ENCODE results near the gene DPP6. TPM values are rescaled to one million over a fixed set of nuclear protein-coding genes. Genes with fewer than 3 reads are reported as not detected.
A peak's percentile ranks its signal among the peaks of the same experiment; 100 is the strongest.
"Not testable (repeated sequence)": the region's sequence is repeated elsewhere in the genome, so short reads cannot be mapped to it uniquely, and the experiment has no call there.

DPP6 gene
- total and polyA plus RNA-seq, 8 donors, result 0.29 to 1.2 (median 0.57) TPM

DNA sequence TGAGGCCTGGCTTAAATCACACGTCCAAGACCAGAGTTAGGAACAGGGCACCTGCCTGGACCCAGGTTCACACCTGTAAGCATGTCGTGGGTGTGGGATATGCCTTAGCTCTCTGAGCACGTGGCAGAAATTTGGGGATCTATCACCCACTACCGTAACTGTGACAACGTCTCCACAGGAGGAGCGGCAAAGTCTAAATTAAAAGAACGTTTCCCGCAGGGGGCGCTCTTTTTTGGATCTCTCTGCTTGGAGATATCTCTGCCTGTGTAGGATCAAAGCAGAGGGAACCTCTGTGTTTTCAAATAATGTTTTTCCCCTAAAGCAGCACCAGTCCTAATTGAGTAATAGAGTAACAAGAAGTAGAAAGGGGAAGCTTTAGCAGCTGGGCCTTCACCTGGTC is 43.0 kb downstream of the DPP6 start:
- H3K36me3 ChIP-seq; H3K4me1 ChIP-seq; H3K9me3 ChIP-seq; H3K4me3 ChIP-seq; intact Hi-C loops (cut with DNase I); H3K27ac ChIP-seq; H3K27me3 ChIP-seq; DNase-seq; ATAC-seq: not testable (repeated sequence)

GRCh38 chr7:154105063-154105462 is 52.9 kb downstream of the DPP6 start:
- H3K27me3 ChIP-seq; H3K9me3 ChIP-seq; H3K4me3 ChIP-seq; intact Hi-C loops (cut with DNase I); ATAC-seq; H3K36me3 ChIP-seq; H3K4me1 ChIP-seq; DNase-seq; H3K27ac ChIP-seq: not testable (repeated sequence)

DNA sequence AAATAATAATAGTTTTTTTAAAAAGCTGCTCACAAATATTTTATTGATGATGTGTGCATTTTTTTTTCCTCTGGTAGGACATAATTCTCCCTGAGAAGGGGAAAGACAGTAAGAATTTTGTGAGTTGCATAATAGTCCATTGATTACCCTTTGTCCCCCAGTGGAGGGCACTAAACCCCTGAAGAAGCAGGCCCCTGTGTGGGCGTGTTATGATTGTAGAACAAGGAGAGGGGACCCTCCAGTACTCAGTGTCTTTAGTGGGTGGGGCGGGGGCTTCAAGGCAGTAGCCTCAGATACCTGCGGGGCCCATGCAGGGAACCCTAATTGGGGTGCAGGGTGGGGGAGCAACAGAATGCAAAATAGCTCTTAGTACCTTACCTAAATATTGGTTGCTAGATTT is 57.4 kb downstream of the DPP6 start:
- H3K36me3 ChIP-seq; H3K27me3 ChIP-seq; ATAC-seq; H3K27ac ChIP-seq; H3K9me3 ChIP-seq; H3K4me1 ChIP-seq; DNase-seq; intact Hi-C loops (cut with DNase I); H3K4me3 ChIP-seq: not testable (repeated sequence)

DNA sequence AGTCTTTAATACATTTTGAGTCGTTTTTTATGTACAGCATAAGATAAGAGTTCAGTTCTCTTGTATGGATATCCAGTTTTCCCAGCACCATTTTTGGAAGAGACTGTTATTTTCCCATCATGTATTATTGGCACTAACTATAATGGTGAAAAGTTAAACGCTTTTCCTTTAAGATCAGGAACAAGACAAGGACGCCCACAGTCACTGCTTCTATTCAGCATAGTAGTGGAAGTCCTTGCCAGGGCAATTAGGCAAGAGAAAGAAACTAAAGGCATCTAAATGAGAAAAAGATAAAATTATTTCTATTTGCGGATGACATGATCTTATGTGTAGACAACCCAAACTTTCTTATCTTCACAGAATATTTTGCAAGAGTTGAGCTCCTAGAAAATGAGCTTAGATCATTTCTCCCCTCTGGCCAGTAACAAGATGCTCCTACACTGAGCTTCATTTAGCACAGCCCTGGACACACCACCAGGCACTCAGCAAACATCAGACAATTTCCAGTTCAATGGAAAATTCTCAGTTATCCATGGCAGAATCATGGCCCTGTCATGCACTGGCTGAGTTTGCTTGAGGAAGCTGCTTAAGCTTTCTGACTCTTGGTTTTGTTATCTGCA is 61.6 kb downstream of the DPP6 start:
- H3K4me3 ChIP-seq; DNase-seq; H3K36me3 ChIP-seq; H3K4me1 ChIP-seq; intact Hi-C loops (cut with DNase I); H3K27ac ChIP-seq; H3K9me3 ChIP-seq; H3K27me3 ChIP-seq; ATAC-seq: not testable (repeated sequence)

DNA sequence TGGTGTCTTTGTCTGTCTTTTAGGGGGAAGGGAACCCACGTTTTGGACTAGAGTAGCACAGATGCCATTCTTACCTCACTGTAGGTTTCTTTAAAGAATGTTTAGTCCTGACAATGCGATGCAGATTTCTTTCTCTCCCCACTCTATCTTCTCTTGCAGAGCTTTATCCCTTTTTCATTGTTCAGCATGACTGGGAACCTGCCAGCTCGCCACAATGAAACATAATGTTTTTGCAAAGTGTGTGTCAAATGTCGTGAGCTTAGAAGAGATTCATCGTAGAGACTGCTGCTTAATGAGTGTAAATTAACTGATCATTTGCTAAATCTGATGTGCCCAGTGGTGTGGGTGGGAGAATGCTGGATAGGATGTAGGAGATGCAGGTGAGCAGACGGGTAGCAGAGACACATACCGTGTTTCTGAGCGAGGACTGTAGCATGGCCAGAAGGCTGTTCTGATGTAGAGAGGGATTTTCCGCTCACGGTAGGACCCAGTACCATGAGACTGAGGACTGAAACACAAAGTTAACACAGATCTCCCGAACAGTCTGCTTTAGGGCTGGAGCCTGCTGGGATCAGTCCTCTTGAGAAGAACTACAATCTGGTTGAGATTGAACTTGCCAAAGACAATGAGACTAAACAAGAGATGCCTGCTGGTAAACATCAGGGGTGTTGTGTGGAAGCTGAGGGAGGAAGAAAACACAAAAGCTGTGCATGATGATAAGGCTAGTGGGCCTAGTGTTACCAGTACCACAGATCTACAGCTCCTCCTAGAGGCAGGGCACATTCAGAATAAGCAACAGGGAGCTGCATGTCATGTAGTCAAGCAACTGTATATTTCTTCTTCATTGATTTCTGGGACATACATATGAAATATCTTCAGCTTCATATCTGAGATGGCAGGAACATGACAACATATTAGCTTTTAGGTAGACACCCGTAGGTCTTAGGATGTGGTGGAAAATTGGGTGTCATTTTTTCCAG is 65.5 kb downstream of the DPP6 start:
- H3K4me3 ChIP-seq; H3K36me3 ChIP-seq; H3K4me1 ChIP-seq; H3K9me3 ChIP-seq; DNase-seq; H3K27ac ChIP-seq; H3K27me3 ChIP-seq; ATAC-seq; intact Hi-C loops (cut with DNase I): not testable (repeated sequence)

DNA sequence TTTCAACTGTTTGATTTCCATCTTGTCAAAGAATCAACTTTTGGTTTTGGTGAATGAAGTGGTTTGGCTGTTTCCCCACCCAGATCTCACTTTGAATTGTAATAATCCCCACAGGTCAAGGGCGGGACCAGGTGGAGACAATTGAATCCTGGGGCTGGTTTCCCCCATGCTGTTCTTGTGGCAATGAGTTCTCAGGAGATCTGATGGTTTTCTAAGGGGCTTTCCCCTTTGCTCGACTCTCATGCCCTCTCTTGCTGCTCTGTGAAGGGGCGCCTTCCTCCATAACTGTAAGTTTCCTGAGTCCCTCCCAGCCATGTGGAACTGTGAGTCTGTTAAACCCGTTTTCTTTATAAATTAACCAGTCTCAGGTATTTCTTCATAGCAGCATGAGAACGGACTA is 68.6 kb downstream of the DPP6 start:
- H3K9me3 ChIP-seq; H3K4me3 ChIP-seq; H3K27me3 ChIP-seq; H3K36me3 ChIP-seq; H3K4me1 ChIP-seq; H3K27ac ChIP-seq; intact Hi-C loops (cut with DNase I); DNase-seq; ATAC-seq: not testable (repeated sequence)

GRCh38 chr7:154122720-154123119 is 70.5 kb downstream of the DPP6 start:
- intact Hi-C loops (cut with DNase I); H3K9me3 ChIP-seq; H3K4me1 ChIP-seq; H3K27me3 ChIP-seq; H3K4me3 ChIP-seq; H3K36me3 ChIP-seq; H3K27ac ChIP-seq; DNase-seq: not testable (repeated sequence)
- ATAC-seq, result peak; percentile 81

GRCh38 chr7:154123397-154123796 is 71.2 kb downstream of the DPP6 start:
- H3K36me3 ChIP-seq; DNase-seq; H3K27ac ChIP-seq; H3K9me3 ChIP-seq; intact Hi-C loops (cut with DNase I); H3K27me3 ChIP-seq; H3K4me1 ChIP-seq; H3K4me3 ChIP-seq: not testable (repeated sequence)
- peak; percentile 87 for ATAC-seq

DNA sequence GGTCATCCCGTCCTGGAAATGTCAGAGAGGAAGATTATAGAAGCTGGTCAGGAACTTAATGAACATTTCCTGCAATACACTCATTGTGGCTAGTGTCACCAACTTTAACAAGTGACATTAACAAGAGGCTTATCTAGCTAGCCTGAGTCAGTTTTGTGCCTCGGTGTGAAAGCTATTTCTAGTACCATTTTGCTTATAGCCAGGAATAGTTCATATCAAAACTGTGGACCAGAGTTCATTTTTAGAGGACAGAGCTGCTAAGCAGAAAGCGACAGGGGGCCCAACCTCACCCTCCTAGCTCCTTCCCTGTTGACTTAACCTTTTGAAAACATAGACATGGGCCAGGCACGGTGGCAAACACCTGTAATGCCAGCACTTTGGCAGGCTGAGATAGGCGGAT is 76.9 kb downstream of the DPP6 start:
- intact Hi-C loops (cut with DNase I); H3K36me3 ChIP-seq; ATAC-seq; H3K4me1 ChIP-seq; DNase-seq; H3K4me3 ChIP-seq; H3K27me3 ChIP-seq; H3K27ac ChIP-seq; H3K9me3 ChIP-seq: not testable (repeated sequence)

- H3K27ac ChIP-seq; H3K4me1 ChIP-seq; DNase-seq; H3K4me3 ChIP-seq; H3K9me3 ChIP-seq; ATAC-seq; H3K36me3 ChIP-seq; intact Hi-C loops (cut with DNase I); H3K27me3 ChIP-seq: not testable (repeated sequence)
Observed at GRCh38 chr7:154132617-154133016, 80.4 kb downstream of the DPP6 start.

DNA sequence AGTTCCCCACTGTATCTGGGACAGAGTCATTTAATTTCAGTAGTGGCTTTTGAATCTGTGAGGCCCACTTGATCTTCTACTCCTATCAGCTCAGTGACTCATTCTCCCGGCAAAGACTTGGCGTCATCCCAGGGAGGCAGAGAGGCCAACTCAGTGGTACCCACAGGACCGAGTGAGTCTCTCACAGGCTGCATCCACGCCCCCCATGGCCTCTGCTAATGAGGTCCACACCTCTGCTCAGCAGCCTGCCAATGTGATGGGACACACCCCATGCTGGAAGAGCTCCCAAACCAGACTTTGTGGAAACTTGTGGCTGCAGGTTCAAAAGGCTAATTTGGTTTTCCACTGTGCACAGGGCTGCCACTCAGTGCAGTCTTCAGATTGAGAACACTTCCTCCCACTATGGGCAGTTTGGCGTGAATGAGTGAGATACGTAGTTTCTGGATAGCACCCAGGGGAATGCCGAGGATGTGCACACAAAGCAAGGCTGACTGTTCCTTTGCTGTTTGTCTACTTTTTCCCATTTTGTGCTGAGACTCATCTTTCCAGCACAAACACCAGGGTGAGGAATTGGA is 81.6 kb downstream of the DPP6 start:
- DNase-seq; H3K36me3 ChIP-seq; H3K4me3 ChIP-seq; H3K9me3 ChIP-seq; H3K4me1 ChIP-seq; H3K27ac ChIP-seq; intact Hi-C loops (cut with DNase I); H3K27me3 ChIP-seq: not testable (repeated sequence)
- ATAC-seq, result peak; percentile 36

DNA sequence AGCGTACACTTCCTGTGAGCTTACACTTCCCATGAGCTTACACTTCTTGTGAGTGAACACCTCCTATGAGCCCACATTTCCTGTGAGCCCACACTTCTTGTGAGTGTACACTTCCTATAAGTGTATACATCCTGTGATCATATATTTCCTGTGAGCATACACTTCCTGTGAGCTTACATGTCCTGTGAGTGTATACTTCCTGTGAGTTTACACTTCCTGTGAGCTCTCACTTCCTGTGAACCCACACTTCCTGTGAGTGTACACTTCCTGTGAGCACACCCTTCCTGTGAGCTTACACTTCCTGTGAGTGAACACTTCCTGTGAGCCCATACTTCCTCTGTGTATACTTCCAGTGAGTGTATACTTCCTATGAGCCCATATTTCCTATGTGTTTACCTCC is 82.5 kb downstream of the DPP6 start:
- not testable (repeated sequence) for ATAC-seq, DNase-seq

DNA sequence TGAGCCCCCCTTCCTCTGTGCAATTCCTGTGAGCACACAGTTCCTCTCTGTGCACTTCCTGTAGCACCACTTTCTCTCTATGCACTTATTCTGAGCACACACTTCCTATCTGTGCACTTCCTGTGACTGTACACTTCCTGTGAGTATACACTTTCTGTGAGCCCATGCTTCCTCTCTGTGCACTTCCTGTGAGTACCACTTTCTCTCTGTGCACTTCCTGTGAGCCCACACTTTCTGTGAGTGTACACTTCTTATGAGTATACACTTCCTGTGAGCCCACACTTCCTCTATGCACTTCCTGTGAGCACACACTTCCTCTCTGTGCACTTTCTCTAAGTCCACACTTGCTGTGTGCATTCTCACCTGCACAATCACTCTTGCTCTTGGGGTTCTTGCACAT is 83.4 kb downstream of the DPP6 start:
- DNase-seq; H3K27me3 ChIP-seq; intact Hi-C loops (cut with DNase I); ATAC-seq; H3K4me1 ChIP-seq; H3K9me3 ChIP-seq; H3K27ac ChIP-seq; H3K36me3 ChIP-seq; H3K4me3 ChIP-seq: not testable (repeated sequence)

More for the DNA sequence above, 82.5 kb downstream of the DPP6 start:
- H3K27me3 ChIP-seq; H3K4me1 ChIP-seq; H3K4me3 ChIP-seq; H3K9me3 ChIP-seq; H3K36me3 ChIP-seq; intact Hi-C loops (cut with DNase I); H3K27ac ChIP-seq: not testable (repeated sequence)

Measured in left lung (tissue), 10 donors.